Activated CD8-positive, alpha-beta memory T cell treated with anti-CD3 and anti-CD28 coated beads, Interleukin-2, amount 50 U/mL, for 24 hours (primary cell): Measurements from ENCODE around the gene TAAR8.
"Not testable (repeated sequence)": the region's sequence is repeated elsewhere in the genome, so short reads cannot be mapped to it uniquely, and the experiment has no call there.

Experiments
- DNase-seq: peaks from one replicate; pipeline ENCODE4 v3.0.0-alpha.2; 2020; ENCODE audit errors: extremely low read depth

Gene TAAR8

DNA sequence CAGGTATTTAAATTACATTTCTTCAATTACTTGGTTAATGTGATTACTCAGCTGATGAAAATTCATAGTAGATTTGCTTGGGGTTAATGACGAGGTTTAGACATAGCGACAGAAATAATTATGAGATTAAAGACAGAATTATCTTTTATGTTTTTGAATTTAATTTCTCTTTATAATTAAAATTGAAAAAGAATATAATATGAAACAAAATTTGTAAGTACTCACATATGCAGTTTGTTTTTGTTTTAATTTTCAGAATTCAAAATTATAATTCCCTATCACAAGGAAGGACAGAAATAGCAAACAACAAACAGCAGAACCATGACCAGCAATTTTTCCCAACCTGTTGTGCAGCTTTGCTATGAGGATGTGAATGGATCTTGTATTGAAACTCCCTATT is at the start of gene TAAR8:
Gene TAAR8, plus strand, starts transcription at position 301 of the 400 bp plus-strand sequence. Its CDS starts 21 bp downstream, at position 322.
- no peak for DNase-seq

DNA sequence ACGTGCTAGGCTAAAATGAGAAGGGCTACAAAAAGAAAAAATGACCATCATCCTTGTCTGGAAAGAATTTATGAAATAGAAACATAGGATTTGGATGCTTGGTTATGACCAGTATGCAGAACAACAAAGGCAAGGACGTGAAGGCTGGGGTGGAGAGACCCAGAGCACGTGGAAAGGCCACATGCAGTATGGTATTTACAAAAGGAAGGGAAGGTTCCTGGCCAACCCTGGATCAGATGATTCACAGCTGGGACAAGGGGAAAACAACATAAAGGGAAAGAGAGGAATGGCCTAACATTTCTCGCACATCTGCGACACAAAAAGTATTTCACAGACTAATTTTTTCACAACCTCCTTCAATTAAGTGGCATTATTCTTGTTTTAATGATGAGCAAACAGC is 47.7 kb upstream of the TAAR8 start:
- no peak for DNase-seq

DNA sequence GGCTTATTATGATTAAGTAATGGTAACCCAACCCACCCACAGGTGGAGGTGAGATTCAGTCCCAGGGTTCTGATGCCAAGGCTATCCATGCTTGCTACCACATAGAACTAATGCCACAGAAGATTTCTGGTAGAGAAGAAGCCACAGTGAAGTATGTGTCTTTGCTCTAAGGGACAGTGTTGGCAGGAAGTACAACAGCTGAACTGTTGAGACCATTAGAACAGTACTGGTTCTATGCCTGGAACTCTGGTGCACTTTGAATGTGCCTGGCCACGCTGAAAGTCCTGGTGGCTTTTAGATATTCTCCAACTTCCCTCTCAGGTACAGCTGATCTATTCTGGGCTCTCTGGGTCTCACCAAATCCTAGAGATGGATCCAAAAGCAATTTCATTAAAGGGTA is 47.3 kb upstream of the TAAR8 start:
- DNase-seq = no peak

DNA sequence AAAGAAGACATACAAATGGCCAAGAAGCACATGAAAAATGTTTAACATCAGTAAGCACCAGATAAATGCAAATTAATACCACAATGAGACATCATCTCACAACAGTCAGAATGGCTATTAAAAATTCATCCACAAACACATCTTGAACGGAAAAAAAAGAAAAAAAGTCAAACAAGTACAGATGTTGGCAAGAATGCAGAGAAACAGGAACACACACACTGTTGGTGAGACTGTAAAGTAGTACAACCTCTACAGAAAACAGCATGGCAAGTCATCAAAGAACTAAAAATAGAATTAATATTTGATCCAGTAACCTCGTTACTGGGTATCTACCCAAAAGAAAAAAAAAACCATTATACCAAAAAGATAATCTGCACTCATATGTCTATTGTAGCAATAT is 46.0 kb upstream of the TAAR8 start:
- DNase-seq = no peak

- no peak for DNase-seq
Observed at GRCh38 chr6:132506869-132507808, 45.3 kb upstream of the TAAR8 start.

GRCh38 chr6:132511210-132511830 is 41.2 kb upstream of the TAAR8 start:
- no peak for DNase-seq

DNA sequence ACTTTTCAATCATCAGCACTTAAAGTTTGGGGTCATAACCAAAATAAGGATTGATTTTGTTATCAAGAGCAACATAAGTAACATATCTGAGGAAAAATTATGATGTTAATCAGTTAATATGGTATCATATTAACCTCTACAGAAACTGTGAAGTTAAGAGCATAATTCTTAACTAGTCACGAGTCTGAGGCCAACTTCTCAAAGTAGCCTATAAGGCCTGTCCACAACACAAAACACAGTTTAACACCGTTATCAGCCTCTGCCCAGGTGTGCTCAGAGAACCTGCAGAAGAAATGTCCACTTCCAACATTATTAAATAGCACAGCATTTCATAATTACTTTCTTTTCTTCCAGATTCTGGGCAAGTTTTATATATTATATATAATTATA is 40.6 kb upstream of the TAAR8 start:
- DNase-seq = no peak

DNA sequence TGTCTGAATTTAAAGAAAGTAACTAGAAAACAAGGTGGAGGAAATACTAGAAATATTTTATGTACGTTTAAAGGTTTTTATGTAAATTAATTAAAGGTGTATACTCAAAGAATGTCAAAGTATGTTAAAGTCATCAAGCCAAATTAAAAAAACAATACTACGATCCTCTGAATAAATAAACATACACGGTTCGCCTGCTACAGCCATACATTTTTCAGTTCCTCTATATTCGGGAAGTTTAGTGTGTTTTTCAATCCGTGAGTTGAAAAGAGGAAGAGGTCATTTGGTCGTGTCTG is 40.2 kb upstream of the TAAR8 start:
- no peak for DNase-seq

DNA sequence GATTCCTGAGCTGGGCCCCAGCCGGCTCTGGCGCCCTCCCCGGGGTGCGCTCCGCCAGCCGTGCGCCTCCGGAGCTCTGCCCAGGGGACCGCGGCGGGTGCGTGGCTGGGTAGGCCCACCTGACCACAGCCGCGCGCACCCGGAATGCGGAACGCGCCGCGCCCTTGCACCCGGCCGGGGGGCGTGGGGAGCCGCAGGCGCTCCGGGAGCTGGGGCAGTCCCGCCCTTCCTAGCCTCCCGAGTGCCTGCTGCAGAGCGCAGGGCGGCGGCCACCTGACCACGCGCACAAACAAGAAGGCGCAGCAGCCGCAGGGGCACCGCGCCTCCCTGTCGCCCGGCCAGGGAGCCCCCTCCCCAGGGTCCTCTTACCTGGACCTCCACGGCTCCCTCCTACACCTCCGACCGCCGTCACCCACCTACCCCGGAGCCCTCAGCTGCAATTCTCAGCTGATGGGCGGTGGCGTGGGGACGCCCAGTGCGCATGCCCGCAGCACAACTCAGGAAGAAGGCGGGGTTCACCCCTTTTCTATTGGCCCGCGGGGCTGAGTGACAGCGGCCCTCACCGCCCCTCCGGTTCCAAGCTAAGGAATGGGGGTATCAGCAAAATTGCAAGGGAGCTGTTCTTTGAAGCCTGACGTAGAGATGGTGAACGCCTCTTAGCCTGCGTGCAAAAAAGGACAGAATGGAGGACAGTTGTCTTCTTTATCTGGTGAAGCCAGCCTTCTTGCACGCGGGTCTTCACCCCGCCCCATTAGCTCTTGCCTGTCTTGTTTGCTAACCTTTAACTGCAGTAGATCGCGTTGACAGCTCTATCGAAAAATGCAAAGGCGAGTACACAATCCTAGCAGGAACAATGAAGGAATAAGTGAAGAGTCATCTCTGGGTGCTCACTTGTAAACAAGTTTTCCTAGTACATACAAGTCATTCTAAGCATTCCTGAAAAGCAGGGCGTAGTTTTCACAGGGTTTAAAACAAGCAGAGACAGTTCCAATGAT is 39.5 kb upstream of the TAAR8 start, which contains the start of gene STX7:
Gene STX7, minus strand, starts transcription at position 479 of the 995 bp plus-strand sequence. CDS start 9,586 bp downstream, outside the sequence.
- DNase-seq = peak; percentile 78

- no peak for DNase-seq
Observed at GRCh38 chr6:132513831-132514545, 38.5 kb upstream of the TAAR8 start.

GRCh38 chr6:132515386-132515785 is 37.1 kb upstream of the TAAR8 start:
- no peak for DNase-seq

- DNase-seq = no peak
Observed at GRCh38 chr6:132520953-132521352, 31.5 kb upstream of the TAAR8 start.

- DNase-seq = no peak
Observed at GRCh38 chr6:132524646-132525045, 27.8 kb upstream of the TAAR8 start.

- DNase-seq = no peak
Observed at GRCh38 chr6:132525866-132526265, 26.6 kb upstream of the TAAR8 start.

- DNase-seq = no peak
Observed at GRCh38 chr6:132526461-132526860, 26.0 kb upstream of the TAAR8 start.

- DNase-seq = no peak
Observed at GRCh38 chr6:132527791-132528190, 24.7 kb upstream of the TAAR8 start.

DNA sequence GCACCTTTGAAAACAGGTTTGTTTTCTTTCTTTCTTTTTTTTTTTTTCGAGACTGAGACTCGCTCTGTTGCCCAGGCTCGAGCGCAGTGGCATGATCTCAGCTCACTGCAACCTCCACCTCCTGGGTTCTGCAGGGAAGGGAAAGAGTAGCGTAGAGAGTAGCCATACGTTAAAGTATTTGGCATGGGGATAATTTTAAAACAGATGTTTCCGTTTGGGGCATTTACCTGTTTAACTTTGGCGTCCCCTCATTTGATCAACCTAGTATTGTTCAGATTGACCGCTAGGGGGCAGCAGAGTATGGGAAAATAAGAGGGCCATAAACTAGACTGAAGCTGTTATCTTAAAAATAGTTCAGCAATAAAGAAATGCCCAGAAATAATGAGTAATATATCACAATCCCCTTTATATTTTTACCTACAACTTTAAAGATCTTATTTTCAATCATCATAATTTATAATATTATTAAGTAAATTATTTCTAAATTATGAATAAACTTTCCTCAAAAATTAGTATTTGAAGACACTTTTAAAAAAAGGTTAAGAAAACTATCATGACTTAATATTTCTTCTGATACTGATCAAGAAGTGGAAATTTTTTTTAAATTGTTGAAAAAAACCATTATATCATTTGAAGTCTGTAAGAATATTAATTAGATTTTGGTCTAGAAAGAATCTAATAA is 22.0 kb upstream of the TAAR8 start:
- DNase-seq = peak; percentile 48

DNA sequence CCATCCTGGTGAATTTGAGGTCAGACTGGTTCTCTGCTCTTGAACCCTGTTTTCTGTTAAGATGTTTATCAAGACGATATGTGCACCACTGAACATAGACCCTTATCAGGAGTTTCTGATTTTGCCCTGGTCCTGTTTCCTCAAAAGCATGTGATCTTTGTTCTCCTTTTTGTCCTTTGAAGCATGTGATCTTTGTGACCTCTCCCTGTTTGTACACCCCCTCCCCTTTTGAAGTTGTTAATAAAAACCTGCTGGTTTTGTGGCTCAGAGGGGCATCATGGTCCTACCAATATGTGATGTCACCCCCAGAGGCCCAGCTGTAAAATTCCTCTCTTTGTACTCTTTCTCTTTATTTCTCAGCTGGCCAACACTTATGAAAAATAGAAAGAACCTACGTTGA is 17.9 kb upstream of the TAAR8 start:
- DNase-seq = not testable (repeated sequence)

DNA sequence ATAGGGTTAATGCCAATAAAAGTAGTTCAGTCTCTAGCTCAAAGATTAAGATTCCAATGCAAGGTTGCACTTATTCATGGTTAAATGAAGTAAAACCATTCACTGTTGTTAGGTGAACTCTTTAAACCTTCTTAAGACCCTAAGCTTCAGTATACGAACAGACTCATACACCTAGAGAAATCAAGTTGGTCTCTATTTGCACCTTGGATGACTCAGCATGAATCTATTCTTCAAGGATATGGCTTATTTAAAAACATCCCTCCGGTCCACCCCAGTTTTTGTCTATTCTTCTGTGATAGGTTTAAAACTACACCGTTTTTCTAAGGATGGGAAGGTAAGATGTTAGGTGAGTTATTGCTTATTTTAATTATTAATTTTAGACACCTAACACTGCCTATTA is 15.3 kb upstream of the TAAR8 start:
- DNase-seq = no peak

DNA sequence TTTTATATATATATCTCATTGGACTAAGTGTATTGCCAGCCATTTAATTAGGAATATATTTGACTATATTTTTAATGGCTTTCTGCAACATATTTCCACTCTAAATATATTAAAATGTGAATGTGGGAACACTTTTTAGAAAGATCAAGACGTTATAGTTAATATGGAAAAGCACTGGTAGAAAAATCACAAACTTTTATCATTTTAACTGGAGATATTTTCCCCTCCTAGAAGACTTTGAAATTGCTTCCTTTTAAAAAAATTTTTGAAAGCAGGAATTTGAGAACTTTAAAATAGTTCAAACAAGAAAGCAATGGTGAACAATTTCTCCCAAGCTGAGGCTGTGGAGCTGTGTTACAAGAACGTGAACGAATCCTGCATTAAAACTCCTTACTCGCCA is 14.5 kb upstream of the TAAR8 start, which contains the start of gene TAAR9:
Gene TAAR9, plus strand, starts transcription at position 301 of the 400 bp plus-strand sequence. Its CDS starts 13 bp downstream, at position 314.
- DNase-seq = no peak

DNA sequence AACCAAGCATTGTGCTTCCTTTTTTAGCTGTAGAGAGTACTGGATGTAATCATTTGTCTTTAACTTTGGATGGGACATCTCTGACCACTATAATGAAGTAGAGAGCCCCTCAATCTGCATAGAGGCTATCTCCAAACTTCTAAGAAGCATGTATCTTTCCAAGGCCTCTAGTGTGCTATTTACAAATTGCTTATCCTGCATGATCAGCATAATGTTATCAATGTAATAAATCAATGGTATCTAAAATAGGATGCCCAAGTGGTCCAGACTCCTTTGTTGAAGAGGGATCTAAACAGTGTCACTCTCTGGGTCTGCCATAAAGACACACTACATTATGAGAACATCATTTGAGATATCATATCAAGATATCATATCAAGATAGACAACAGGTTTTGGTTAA is 7.6 kb upstream of the TAAR8 start:
- no peak for DNase-seq
